ENCODE results near the gene ABL2.
"Not testable (repeated sequence)": the region's sequence is repeated elsewhere in the genome, so short reads cannot be mapped to it uniquely, and the experiment has no call there.

ABL2 gene

DNA sequence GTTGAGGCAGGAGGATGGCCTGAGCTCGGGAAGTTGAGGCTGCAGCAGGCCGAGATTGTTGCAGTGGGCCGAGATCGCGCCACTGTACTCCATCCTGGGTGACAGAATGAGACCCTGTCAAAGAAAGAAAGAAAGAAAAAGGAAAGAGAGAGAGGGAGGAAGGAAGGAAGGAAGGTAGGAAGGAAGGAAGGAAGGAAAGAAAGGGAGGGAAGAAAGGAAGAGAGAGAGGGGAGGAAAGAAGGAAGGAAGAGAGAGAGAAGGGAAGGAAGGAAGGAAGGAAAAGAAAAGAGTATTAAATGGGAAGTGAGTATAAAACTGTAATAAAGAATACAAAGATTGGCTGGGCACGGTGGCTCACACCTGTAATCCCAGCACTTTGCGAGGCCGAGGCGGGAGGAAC lies 18.4 kb upstream of the ABL2 start:
- H3K4me2 ChIP-seq (ENCODE audit: low read length): no peak overlapping the region
- H3K79me2 ChIP-seq: no peaks in the 10 kb centered on the region
- no peaks in the 10 kb centered on the region for H3K9me3 ChIP-seq (ENCODE audit: control insufficient read depth, low read length)
- no peak for TF ChIP-seq CTCF (IDR thresholded peaks at IDR 0.05)
- H2AFZ ChIP-seq: no peak overlapping the region
- H3K27ac ChIP-seq: no peak overlapping the region
- no peaks in the 10 kb centered on the region for H3K27me3 ChIP-seq (ENCODE audit: control insufficient read depth, insufficient read depth, low read length)
- no peak overlapping the region for H3K9ac ChIP-seq
- no peak overlapping the region for H3K4me3 ChIP-seq (ENCODE audit: low read depth, low read length)
- no peaks in the 10 kb centered on the region for H3K4me1 ChIP-seq
- no peaks in the 10 kb centered on the region for H3K36me3 ChIP-seq (ENCODE audit: control insufficient read depth, insufficient read depth, low read length)

GRCh38 chr1:179245426-179245825 lies 15.9 kb upstream of the ABL2 start:
- H3K36me3 ChIP-seq (ENCODE audit: control insufficient read depth, insufficient read depth, low read length); H3K9ac ChIP-seq; H3K4me3 ChIP-seq (ENCODE audit: low read depth, low read length); H3K27me3 ChIP-seq (ENCODE audit: control insufficient read depth, insufficient read depth, low read length); H3K27ac ChIP-seq; H3K4me2 ChIP-seq (ENCODE audit: low read length); H3K9me3 ChIP-seq (ENCODE audit: control insufficient read depth, low read length); H2AFZ ChIP-seq; H3K4me1 ChIP-seq; H3K79me2 ChIP-seq: not testable (repeated sequence)

GRCh38 chr1:179241530-179242097 lies 12.1 kb upstream of the ABL2 start:
- no peak for TF ChIP-seq CTCF (IDR thresholded peaks at IDR 0.05)
- Histone ChIP-seq H3K4me2 (ENCODE audit: low read length) (no peak overlapping the region), H3K9ac (no peak overlapping the region), H3K36me3 (ENCODE audit: control insufficient read depth, insufficient read depth, low read length) (no peaks in the 10 kb centered on the region), H2AFZ (no peak overlapping the region), H3K9me3 (ENCODE audit: control insufficient read depth, low read length) (no peaks in the 10 kb centered on the region), H3K79me2 (no peaks in the 10 kb centered on the region), H3K4me1 (no peaks in the 10 kb centered on the region), H3K4me3 (ENCODE audit: low read depth, low read length) (no peak overlapping the region), H3K27ac (no peak overlapping the region), H3K27me3 (ENCODE audit: control insufficient read depth, insufficient read depth, low read length) (no peaks in the 10 kb centered on the region)

- no peak overlapping the region for H2AFZ ChIP-seq
- no peak overlapping the region for H3K4me3 ChIP-seq (ENCODE audit: low read depth, low read length)
- no peaks in the 10 kb centered on the region for H3K79me2 ChIP-seq
- no peak overlapping the region for H3K9ac ChIP-seq
- no peaks in the 10 kb centered on the region for H3K4me1 ChIP-seq
- no peaks in the 10 kb centered on the region for H3K27me3 ChIP-seq (ENCODE audit: control insufficient read depth, insufficient read depth, low read length)
- no peak overlapping the region for H3K4me2 ChIP-seq (ENCODE audit: low read length)
- H3K9me3 ChIP-seq (ENCODE audit: control insufficient read depth, low read length): no peaks in the 10 kb centered on the region
- H3K36me3 ChIP-seq (ENCODE audit: control insufficient read depth, insufficient read depth, low read length): no peaks in the 10 kb centered on the region
- no peak for TF ChIP-seq CTCF (IDR thresholded peaks at IDR 0.05)
- no peak overlapping the region for H3K27ac ChIP-seq
Observed at GRCh38 chr1:179237222-179237621, 7.7 kb upstream of the ABL2 start.

DNA sequence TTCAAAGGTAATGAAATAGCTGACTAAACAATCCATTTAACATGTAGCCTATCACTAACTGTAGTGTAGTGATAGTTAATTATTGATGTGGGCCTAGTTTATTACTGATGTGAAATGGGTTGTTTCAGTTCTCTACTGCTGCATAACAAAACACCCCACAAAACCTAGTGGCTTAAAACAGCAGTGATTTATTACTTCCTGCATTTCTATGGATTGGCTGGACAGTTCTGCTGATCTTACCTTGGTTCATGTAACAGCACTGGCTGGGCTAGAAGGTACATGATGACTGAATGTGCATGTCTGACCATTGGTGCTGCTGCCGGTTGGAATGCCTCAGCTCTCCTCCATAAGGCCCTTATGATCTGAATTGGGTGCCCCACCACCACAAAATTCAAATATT lies 5.4 kb upstream of the ABL2 start:
- Histone ChIP-seq H3K4me1 (no peaks in the 10 kb centered on the region), H3K9me3 (ENCODE audit: control insufficient read depth, low read length) (no peaks in the 10 kb centered on the region), H3K27ac (no peak overlapping the region), H3K27me3 (ENCODE audit: control insufficient read depth, insufficient read depth, low read length) (no peaks in the 10 kb centered on the region), H3K9ac (no peak overlapping the region), H3K4me3 (ENCODE audit: low read depth, low read length) (no peak overlapping the region), H3K79me2 (no peaks in the 10 kb centered on the region), H3K36me3 (ENCODE audit: control insufficient read depth, insufficient read depth, low read length) (no peaks in the 10 kb centered on the region), H3K4me2 (ENCODE audit: low read length) (no peak overlapping the region), H2AFZ (no peak overlapping the region)
- TF ChIP-seq CTCF (IDR thresholded peaks at IDR 0.05): no peak

All from parathyroid adenoma (tissue), 2 donors.